ENCODE data around the gene PLPPR5.

Gene PLPPR5

GRCh38 chr1:98860329-98860728 is 144.3 kb downstream of the PLPPR5 start:
- Histone ChIP-seq H3K9me3 (ENCODE audit: insufficient read depth, low read length) (no peaks in the 10 kb centered on the region), H3F3A (ENCODE audit: insufficient read depth) (no peaks in the 10 kb centered on the region), H3K4me3 (ENCODE audit: insufficient read depth, low read length, poor library complexity, severe bottlenecking) (no peak overlapping the region), H3K27ac (ENCODE audit: low read depth, low read length) (no peak overlapping the region), H3K9ac (ENCODE audit: low read length) (no peak overlapping the region), H2AFZ (ENCODE audit: low read depth, low read length, severe bottlenecking) (no peak overlapping the region), H3K4me2 (ENCODE audit: low read depth, low read length, poor library complexity, severe bottlenecking) (no peak overlapping the region), H3K27me3 (ENCODE audit: low read length) (no peaks in the 10 kb centered on the region), H3K79me2 (ENCODE audit: insufficient read depth, low read length) (no peaks in the 10 kb centered on the region), H3K36me3 (ENCODE audit: low read length) (no peaks in the 10 kb centered on the region), H3K9me2 (replicated peaks; ENCODE audit: insufficient read depth, low read length) (no peaks in the 10 kb centered on the region), H4K20me1 (ENCODE audit: low read depth, low read length) (no peaks in the 10 kb centered on the region)
- TF ChIP-seq EZH2phosphoT487 (conservative IDR thresholded peaks at IDR 0.05; ENCODE audit: low read length) = no peak
- TF ChIP-seq CTCF (IDR thresholded peaks at IDR 0.05; ENCODE audit: insufficient read depth, low read length, poor library complexity, severe bottlenecking) = no peak

GRCh38 chr1:98854137-98854536 is 150.5 kb downstream of the PLPPR5 start:
- H3K36me3 ChIP-seq (ENCODE audit: low read length) = no peaks in the 10 kb centered on the region
- H3K9me2 ChIP-seq (replicated peaks; ENCODE audit: insufficient read depth, low read length) = no peaks in the 10 kb centered on the region
- H3K9me3 ChIP-seq (ENCODE audit: insufficient read depth, low read length) = no peaks in the 10 kb centered on the region
- H2AFZ ChIP-seq (ENCODE audit: low read depth, low read length, severe bottlenecking) = no peak overlapping the region
- H3K79me2 ChIP-seq (ENCODE audit: insufficient read depth, low read length) = no peaks in the 10 kb centered on the region
- TF ChIP-seq CTCF (IDR thresholded peaks at IDR 0.05; ENCODE audit: insufficient read depth, low read length, poor library complexity, severe bottlenecking) = no peak
- TF ChIP-seq EZH2phosphoT487 (conservative IDR thresholded peaks at IDR 0.05; ENCODE audit: low read length) = no peak
- H3K27me3 ChIP-seq (ENCODE audit: low read length) = no peaks in the 10 kb centered on the region
- no peak overlapping the region for H3K4me3 ChIP-seq (ENCODE audit: insufficient read depth, low read length, poor library complexity, severe bottlenecking)
- no peaks in the 10 kb centered on the region for H3F3A ChIP-seq (ENCODE audit: insufficient read depth)
- H3K27ac ChIP-seq (ENCODE audit: low read depth, low read length) = no peak overlapping the region
- no peak overlapping the region for H3K4me2 ChIP-seq (ENCODE audit: low read depth, low read length, poor library complexity, severe bottlenecking)
- no peaks in the 10 kb centered on the region for H4K20me1 ChIP-seq (ENCODE audit: low read depth, low read length)
- no peak overlapping the region for H3K9ac ChIP-seq (ENCODE audit: low read length)

GRCh38 chr1:98849969-98850636 is 154.6 kb downstream of the PLPPR5 start:
- Histone ChIP-seq H3K4me2 (ENCODE audit: low read depth, low read length, poor library complexity, severe bottlenecking) (no peak overlapping the region), H3K4me3 (ENCODE audit: insufficient read depth, low read length, poor library complexity, severe bottlenecking) (no peak overlapping the region), H3F3A (ENCODE audit: insufficient read depth) (no peaks in the 10 kb centered on the region), H3K27me3 (ENCODE audit: low read length) (no peaks in the 10 kb centered on the region), H3K36me3 (ENCODE audit: low read length) (no peaks in the 10 kb centered on the region), H4K20me1 (ENCODE audit: low read depth, low read length) (no peaks in the 10 kb centered on the region), H2AFZ (ENCODE audit: low read depth, low read length, severe bottlenecking) (no peak overlapping the region), H3K79me2 (ENCODE audit: insufficient read depth, low read length) (no peaks in the 10 kb centered on the region), H3K9ac (ENCODE audit: low read length) (no peak overlapping the region), H3K27ac (ENCODE audit: low read depth, low read length) (no peak overlapping the region), H3K9me3 (ENCODE audit: insufficient read depth, low read length) (no peaks in the 10 kb centered on the region), H3K9me2 (replicated peaks; ENCODE audit: insufficient read depth, low read length) (no peaks in the 10 kb centered on the region)
- TF ChIP-seq EZH2phosphoT487 (conservative IDR thresholded peaks at IDR 0.05; ENCODE audit: low read length) = no peak
- TF ChIP-seq CTCF (IDR thresholded peaks at IDR 0.05; ENCODE audit: insufficient read depth, low read length, poor library complexity, severe bottlenecking) = no peak

Data from SU-DHL-6 (cell line).